K562 (cell line): ENCODE data around the gene PRDX2. TPM values are rescaled to one million over a fixed set of nuclear protein-coding genes. Genes with fewer than 3 reads are reported as not detected.

ENCODE experiments used
- BMI1 ChIP-seq: fragments of 150-350 bp; IDR thresholded peaks from 2 replicates; pipeline ENCODE4 v1.6.1; 2014; ENCODE audit warnings: low read length
- CBX5 ChIP-seq: IDR thresholded peaks from 2 replicates; pipeline ENCODE4 v1.6.1; 2014; ENCODE audit warnings: low read depth, borderline replicate concordance
- ETV1 ChIP-seq: fragments of 450-650 bp; conservative IDR thresholded peaks from 2 replicates; pipeline ENCODE4 v1.6.1; 2016; ENCODE audit warnings: missing genetic modification characterization, control low read depth, low read depth, missing compliant biosample characterization
- MYBL2 ChIP-seq, 2 experiments: fragments of 450-650 bp in 1 of 2; sonication (generic) in 1 of 2; formaldehyde crosslinking in 1 of 2; IDR thresholded peaks; 2 replicates each; pipeline versions ENCODE4 v1.6.1 to v1.8.1; 2017 to 2022; ENCODE audit warnings: borderline replicate concordance in 1 of 2, inconsistent platforms in 1 of 2, low read depth in 1 of 2, mild to moderate bottlenecking in 1 of 2, missing genetic modification reagents in 1 of 2, moderate library complexity in 1 of 2
- MYC ChIP-seq, 2 experiments: fragments of 250-450 bp in 1 of 2; sonication (Bioruptor Pico) in 1 of 2; IDR thresholded peaks; 2 replicates each; pipeline versions ENCODE4 v1.5.1 to v1.6.1; 2012 to 2021; ENCODE audit warnings: low read depth in 2 of 2, borderline replicate concordance in 1 of 2, improper control_type of control experiment in 1 of 2, low read length in 1 of 2, mild to moderate bottlenecking in 1 of 2, moderate library complexity in 1 of 2
- SAFB ChIP-seq: fragments of 200-400 bp; formaldehyde crosslinking; IDR thresholded peaks from 2 replicates; pipeline ENCODE4 v1.6.1; 2017; ENCODE audit warnings: low read depth, low read length, borderline replicate concordance
- TEAD2 ChIP-seq: fragments of 450-650 bp; IDR thresholded peaks from 2 replicates; pipeline ENCODE4 v1.6.1; 2016; ENCODE audit warnings: missing genetic modification characterization, control low read depth, missing compliant biosample characterization
- XRCC5 ChIP-seq: fragments of 200-400 bp; formaldehyde crosslinking; IDR thresholded peaks from 2 replicates; pipeline ENCODE4 v1.6.1; 2017; ENCODE audit warnings: low read depth, mild to moderate bottlenecking, low read length
- ZNF561 ChIP-seq: fragments of 450-650 bp; formaldehyde crosslinking; conservative IDR thresholded peaks from 2 replicates; pipeline ENCODE4 v1.4.0; 2020; ENCODE audit warnings: mild to moderate bottlenecking, moderate library complexity
- polyA plus RNA-seq, 8 experiments: library from polyadenylated mRNA; depleted of rRNA in 4 of 8; stranded (reverse) in 5 of 8; unstranded in 3 of 8; fragments of >200 nt; fragmentation: Nextera tagmentation in 2 of 8; fragmentation: Illumina TruSeq in 1 of 8; extraction: Ambion mirVana in 2 of 8; extraction: Trizol in 1 of 8; gene quantifications; 2 replicates each; pipeline versions ENCODE4 v1.2.1 to v1.2.3, GENCODE V29; 2011 to 2014; ENCODE audit warnings: inconsistent platforms in 1 of 8, missing spikeins in 1 of 8
- total RNA-seq, 7 experiments: library from RNA; depleted of rRNA in 6 of 7; stranded (reverse); fragments of >200 nt in 6 of 7; fragmentation: Illumina TruSeq in 2 of 7; extraction: Trizol in 2 of 7; gene quantifications; 2 replicates each; pipeline versions ENCODE4 v1.2.1 to v1.2.3, GENCODE V29; 2011 to 2021; ENCODE audit warnings: low replicate concordance in 1 of 7
- TF ChIP-seq, protein P1 (sequence below): fragments of 250-450 bp; sonication (Bioruptor Pico); IDR thresholded peaks from 2 replicates; pipeline ENCODE4 v1.6.1; 2021; ENCODE audit warnings: mild to moderate bottlenecking
- TF ChIP-seq, protein P2 (sequence below): fragments of 250-450 bp; sonication (Bioruptor Pico); IDR thresholded peaks from 2 replicates; pipeline ENCODE4 v1.5.0; 2021; ENCODE audit warnings: mild to moderate bottlenecking, moderate library complexity
- TF ChIP-seq, protein P3 (sequence below), 2 experiments: fragments of 450-650 bp; IDR thresholded peaks; 2 replicates each; pipeline ENCODE4 v1.6.1; 2016; ENCODE audit warnings: mild to moderate bottlenecking in 2 of 2, borderline replicate concordance in 1 of 2, low read depth in 1 of 2, moderate library complexity in 1 of 2

PRDX2 gene
- total and polyA plus RNA-seq, 9 of the 15 experiments (the other 6 are each of a cell fraction or from before 2014, with no cell fraction given): 206 to 1,183 (median 415) TPM

DNA sequence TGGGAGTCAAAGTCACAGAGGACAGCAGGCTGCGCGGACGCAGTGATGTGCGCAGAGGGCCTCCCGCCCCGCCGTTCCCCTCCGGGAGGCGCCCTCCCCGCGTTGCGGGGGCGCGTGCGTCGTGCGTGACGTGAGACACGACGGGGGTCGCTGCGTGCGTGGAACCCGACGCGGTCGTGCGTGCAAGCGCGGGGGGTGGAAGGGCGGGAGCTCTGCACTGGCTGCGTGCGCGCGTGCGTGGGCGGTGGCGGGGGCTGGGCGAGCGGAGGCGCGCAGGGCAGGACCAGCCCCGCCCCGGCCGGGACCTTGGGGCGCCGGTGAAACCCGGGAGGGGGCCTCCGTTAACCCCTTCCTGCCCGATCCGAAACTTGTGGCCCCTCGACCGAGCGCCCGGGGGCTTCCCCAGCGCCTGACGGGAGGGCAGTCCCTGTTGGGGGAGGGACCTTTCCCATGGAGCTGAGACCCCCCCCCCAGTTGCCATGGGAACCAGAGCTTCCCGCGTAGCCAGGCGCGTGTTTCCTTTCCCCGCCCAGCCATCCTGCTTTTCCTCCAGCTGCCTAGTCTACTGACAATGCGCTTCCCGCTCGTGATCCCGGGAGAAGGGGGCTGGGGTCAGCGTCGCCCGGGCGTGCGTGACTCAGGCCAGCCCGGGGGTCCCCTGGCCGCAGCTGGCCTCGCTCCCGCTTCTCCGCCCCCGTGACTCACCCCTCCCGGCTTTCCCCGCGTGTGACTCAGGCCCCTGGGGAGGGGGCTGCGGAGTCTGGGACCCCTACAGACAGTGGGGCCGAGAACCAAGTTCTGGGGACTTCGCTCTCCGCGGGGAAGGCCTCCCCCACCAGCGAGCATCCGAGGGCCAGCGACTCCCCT lies 18.9 kb downstream of the PRDX2 start (continued):
- peak; percentile 100 for TF ChIP-seq SAFB
- TF ChIP-seq ETV1 (tag): 0 out of 2 replicates have a peak, but pooled peaks have one; percentile 53
- peak; percentile 71; the same call in 1 of the 2 replicates for TF ChIP-seq XRCC5
- TF ChIP-seq, protein P1, sequence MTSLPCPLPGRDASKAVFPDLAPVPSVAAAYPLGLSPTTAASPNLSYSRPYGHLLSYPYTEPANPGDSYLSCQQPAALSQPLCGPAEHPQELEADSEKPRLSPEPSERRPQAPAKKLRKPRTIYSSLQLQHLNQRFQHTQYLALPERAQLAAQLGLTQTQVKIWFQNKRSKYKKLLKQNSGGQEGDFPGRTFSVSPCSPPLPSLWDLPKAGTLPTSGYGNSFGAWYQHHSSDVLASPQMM (CRISPR knock-in tag): no peak
- no peak; the same call in 1 of the 2 replicates for TF ChIP-seq CBX5
- TF ChIP-seq, protein P2, sequence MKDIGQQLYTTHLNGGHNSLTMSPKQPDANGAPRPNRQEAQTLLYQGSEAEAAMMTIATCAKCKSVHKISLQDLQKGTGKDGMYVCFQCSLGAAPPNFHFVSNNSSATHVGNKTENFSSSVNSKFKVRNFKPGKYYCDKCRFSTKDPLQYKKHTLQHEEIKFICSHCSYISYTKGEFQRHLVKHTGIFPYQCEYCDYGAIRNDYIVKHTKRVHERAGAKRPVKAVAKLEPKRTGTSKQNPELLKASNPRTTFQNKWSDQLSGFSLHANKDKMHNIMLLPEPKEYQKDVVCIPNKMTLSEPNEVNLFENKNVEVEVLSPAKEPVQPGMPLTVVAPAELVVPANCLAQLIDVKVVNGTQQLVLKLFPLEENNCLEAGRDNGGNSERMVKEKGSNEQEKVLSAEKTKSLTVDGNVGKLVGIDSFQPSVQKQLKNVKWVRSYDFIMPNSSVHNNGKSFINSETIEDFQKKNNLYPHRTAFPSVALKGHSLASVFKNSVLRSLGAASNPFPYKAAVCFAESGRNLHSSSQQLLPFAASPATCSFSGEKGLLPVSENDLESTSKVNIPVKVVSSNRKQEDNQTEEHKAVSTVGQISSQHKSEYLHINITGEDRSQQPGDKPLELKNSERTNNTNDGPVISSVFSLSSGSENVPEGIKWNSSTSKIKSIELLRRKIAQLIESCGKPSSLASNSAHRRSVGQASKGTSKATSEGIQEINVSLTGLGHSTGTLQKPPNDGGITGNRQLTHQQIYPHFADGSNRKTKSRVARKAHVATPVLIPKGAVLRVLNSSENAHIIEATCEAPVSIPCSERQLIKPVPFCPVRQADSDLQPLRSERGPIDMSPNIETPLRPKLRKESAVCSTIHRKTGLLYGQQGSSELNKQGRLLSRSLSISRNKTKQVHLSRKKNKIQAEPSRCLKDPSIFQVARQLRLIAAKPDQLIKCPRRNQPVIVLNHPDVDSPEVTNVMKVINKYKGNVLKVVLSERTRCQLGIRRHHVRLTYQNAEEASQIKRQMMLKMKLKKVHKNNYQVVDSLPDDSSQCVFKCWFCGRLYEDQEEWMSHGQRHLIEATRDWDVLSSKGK: no peak
- TF ChIP-seq MYC (IDR thresholded peaks at IDR 0.05; ENCODE audit: low read depth, low read length): peak; percentile 76
- TF ChIP-seq MYC (CRISPR knock-in tag; IDR thresholded peaks at IDR 0.05; ENCODE audit: borderline replicate concordance, low read depth): no peak
- no peak for TF ChIP-seq ZNF561
- TF ChIP-seq MYBL2 (IDR thresholded peaks at IDR 0.05; ENCODE audit: low read depth): no peak
- TF ChIP-seq MYBL2 (CRISPR knock-in tag; IDR thresholded peaks at IDR 0.05; ENCODE audit: borderline replicate concordance): no peak
- TF ChIP-seq TEAD2 (tag): no peak
- peak; percentile 80 for TF ChIP-seq BMI1
- TF ChIP-seq, protein P3, sequence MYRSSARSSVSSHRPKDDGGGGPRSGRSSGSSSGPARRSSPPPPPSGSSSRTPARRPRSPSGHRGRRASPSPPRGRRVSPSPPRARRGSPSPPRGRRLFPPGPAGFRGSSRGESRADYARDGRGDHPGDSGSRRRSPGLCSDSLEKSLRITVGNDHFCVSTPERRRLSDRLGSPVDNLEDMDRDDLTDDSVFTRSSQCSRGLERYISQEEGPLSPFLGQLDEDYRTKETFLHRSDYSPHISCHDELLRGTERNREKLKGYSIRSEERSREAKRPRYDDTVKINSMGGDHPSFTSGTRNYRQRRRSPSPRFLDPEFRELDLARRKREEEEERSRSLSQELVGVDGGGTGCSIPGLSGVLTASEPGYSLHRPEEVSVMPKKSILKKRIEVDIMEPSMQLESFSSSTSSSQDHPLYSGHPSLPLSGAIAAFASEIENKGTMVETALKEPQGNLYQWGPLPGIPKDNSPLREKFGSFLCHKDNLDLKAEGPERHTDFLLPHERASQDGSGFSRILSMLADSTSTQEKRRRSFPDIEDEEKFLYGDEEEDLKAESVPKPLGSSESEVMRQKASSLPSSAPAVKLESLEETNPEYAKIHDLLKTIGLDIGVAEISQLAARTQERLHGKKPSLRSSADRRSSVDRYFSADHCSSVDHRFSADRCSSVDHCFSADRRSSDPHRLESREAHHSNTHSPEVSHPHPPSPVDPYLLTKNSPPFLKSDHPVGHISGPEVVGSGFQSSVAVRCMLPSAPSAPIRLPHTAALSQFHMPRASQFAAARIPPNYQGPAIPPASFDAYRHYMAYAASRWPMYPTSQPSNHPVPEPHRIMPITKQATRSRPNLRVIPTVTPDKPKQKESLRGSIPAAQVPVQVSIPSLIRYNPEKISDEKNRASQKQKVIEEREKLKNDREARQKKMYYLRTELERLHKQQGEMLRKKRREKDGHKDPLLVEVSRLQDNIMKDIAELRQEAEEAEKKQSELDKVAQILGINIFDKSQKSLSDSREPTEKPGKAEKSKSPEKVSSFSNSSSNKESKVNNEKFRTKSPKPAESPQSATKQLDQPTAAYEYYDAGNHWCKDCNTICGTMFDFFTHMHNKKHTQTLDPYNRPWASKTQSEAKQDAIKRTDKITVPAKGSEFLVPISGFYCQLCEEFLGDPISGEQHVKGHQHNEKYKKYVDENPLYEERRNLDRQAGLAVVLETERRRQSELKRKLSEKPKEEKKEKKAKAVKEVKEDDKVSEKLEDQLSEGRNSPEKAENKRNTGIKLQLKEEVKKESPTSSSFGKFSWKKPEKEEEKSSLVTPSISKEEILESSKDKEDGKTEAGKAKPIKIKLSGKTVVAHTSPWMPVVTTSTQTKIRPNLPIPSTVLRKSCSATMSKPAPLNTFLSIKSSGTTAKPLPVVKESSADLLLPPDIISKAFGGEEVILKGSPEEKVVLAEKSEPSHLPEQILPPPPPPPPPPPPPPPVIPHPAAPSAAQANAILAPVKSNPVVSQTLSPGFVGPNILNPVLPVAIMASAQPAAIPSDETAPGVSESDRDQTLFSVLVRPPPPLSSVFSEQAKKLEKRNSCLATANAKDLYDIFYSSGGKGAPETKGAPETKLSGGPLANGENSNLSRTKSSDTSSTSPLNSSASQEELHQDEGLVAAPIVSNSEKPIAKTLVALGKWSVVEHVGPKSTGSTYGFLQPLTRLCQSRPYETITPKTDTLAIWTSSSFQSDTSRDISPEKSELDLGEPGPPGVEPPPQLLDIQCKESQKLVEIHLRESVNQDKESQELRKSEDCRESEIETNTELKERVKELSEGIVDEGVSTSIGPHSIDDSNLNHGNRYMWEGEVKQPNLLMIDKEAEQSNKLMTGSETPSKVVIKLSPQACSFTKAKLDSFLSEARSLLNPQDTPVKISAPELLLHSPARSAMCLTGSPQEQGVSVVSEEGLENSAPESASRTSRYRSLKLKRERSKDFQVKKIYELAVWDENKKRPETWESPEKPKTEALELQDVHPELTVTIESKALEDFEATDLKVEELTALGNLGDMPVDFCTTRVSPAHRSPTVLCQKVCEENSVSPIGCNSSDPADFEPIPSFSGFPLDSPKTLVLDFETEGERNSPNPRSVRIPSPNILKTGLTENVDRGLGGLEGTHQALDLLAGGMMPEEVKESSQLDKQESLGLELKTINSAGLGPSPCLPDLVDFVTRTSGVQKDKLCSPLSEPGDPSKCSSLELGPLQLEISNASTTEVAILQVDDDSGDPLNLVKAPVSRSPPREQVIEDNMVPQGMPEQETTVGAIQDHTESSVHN (IDR thresholded peaks at IDR 0.05; ENCODE audit: borderline replicate concordance in 1 of 2, low read depth in 1 of 2): no peak
